HG03558 (cell line): ENCODE results near the gene ANK2.

ENCODE experiments used
- ATAC-seq: cut with Tn5 transposase; IDR thresholded peaks from one replicate; pipeline ENCODE4 v1.9.1; 2021; ENCODE audit warnings: moderate number of reproducible peaks; ENCODE audit not compliant: unreplicated experiment; ENCODE audit errors: extremely low read depth

Gene ANK2

GRCh38 chr4:113145147-113145518 is 95.7 kb downstream of the ANK2 start:
- ATAC-seq, result no peak

DNA sequence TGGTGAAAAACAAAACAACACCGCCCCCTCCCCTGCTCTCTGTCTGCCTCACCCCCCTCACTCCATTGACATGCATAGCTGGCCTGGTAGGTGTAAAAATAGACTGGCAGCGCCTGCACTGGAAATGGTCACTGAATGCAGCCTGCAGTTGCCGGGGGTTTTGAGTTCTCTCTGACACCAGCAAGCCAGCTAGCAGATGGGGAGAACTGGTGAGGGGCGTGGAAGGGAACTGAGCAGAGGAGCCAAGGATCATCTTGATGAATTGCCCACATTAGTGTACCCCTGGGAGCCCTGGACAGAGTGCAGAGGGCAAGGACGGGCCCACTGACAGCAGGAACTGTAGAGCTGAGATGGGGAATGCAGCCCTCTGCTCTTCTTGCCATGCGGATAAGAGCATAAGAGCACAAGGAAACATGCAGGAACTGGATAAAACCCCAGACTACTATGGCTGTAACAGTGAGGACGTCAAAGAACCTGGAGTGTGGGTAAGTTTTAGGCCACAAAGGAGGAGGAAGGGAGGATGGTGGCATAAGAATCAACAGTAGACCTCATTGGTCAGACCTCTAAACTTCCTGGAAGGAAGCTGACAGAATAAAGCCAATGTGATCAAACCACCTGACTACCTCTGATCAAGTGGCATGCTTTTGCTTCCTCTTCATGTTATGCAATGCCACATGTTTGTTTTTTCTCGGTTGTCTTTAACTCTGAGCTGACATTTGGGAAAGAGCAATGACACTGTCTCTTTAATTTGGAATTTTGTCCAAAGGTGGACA is 96.3 kb downstream of the ANK2 start:
- no peak for ATAC-seq

GRCh38 chr4:113146876-113147358 is 97.5 kb downstream of the ANK2 start:
- ATAC-seq, result peak; percentile 91

GRCh38 chr4:113147498-113148111 is 98.2 kb downstream of the ANK2 start:
- ATAC-seq, result no peak

DNA sequence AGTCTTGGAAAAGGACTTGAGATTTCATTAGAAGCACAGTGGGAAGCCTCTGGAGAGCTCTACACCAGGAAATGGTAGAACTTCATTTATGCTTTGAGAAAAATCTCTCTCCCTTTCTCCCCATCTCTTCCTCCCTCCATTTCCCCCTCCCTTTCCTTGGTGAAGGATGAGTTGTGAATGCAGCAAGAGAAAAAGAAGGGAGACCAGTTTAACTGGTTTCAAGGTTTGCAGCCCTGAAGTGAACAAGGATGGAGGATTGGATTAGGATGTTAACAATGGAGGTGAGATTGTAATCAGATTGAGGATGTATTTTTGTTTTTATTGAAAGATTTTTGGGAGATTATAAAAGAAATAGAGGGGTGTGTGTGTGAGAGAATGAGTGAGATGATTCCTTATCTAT is 99.5 kb downstream of the ANK2 start:
- ATAC-seq, result no peak

GRCh38 chr4:113153529-113154101 is 104.2 kb downstream of the ANK2 start:
- ATAC-seq, result no peak

DNA sequence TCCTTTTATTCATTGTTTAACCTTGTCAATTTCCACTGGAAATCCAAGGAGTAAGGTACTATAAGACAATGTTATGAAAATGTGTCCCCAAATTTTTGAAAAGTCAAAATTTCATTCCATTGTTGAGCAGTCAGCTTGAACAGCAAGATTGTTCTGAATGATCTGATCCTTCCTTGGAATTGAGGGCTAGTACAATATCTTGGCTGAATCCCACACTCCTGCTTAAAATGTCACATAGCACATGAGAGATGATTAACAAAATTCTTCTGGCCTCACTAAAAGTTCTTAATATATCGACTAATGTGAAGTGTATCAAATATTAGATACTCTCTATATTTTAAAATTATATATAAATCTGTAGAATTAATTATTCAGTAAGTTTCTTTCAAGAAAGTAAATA is 104.8 kb downstream of the ANK2 start:
- ATAC-seq, result no peak

GRCh38 chr4:113157086-113157857 is 107.8 kb downstream of the ANK2 start:
- ATAC-seq, result no peak

DNA sequence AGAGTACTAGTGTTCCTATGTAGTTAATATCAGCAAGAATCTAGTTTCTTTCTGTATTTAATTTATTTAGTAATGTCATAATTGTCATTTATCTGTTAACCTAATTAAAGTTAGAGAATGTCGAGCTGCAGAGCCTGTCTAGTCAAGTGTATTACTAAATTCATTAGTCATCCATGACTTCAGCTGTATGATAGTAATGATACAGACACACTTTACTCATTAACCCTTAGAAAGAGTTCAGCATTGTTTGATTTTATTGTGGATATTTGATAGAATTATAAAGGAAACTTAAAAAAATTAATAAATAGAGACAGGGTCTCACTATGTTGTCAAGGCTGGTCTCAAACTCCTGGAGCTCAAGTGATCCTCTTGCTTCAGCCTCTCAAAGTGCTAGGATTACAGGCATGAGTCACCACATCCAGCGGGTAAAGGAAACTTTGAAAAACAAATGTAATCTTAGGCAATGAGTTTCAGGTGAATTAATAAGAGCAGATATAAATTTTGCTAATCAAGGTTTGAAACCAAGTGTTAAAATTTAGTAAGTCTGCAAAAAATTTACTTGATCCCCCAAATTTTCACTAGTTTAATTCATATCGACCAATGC is 110.6 kb downstream of the ANK2 start:
- ATAC-seq, result no peak

- no peak for ATAC-seq
These were observed 111.1 kb downstream of the ANK2 start for GRCh38 chr4:113160548-113160947.

DNA sequence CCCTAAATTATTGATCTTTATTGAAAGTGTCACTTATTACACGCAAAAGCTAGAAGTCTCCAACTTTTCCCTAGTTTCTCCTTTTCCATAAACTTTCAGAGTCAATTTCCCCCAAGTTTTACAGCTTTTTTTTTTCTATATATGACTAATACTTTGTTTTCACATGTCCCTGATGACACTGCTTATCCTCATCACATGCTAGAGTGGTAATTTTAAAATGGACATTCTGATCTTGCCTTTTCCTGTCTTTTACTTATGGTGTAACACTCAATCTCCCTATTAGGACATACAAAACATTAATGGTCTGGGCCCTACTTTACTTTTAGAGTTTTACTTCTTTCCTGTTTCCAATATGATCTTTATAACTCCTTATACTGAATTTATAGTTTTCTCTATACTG is 112.6 kb downstream of the ANK2 start:
- ATAC-seq, result no peak

- ATAC-seq, result no peak
These were observed 119.9 kb downstream of the ANK2 start for GRCh38 chr4:113169368-113169767.

DNA sequence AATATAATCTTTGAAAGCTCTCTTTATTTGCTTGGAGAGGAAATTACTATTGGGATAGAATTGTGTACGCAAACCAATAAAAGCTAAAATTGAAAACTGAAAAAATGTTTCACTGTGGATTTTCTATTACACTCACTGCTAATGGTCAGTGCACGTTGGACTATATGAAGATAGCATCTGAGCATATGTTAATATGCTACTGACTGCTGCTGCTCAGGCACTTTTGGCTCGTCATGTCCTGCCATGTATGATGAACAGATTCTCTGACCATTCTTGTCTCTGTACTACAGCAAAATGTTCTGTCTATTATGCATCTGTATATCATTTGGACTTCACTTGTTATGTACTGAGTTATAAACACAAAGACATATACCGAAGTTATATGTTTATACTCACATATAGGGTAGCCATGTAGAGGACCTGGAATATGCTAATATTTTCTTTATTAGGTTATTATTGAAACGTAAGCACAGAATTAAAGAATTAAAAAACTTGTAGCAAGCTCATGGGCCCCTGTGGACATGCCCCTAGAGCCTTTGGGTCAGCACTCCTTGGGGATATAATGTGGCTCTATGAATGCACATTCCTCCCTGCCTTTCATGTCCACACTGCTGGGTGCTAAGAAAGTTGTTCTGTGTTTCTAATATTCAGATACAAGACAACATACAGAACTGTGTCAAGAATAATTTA is 120.8 kb downstream of the ANK2 start:
- ATAC-seq, result no peak

DNA sequence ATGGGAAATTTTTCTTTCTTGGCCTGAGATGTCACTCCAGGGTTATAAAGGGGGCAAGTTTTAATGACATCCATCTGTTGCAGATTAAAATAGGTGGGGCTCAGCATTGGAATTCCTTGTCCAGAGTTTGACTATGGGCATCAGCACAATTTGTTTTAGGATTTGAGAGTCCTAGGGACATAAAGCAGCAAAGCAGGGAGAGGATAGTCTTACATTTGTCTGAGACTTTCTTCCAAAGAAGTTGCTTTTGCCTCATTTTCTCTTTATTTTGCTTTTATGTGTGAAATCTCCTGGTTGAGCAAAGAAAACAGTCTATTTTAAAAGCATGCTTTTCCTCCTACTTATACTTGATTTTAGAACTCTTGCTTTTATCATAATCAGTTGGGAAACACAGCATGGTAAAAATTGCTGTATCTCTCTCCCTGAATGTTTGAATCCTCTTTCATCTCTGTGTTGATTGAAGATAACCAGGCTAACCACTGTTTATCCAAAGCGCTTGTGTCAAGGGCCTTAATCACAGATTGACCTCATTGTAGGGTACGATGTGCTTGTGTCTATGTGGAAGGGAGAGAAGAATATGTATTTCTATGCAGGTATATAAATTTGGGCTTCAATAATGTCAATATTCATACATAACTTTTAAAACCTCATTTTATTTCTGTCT is 121.5 kb downstream of the ANK2 start:
- no peak for ATAC-seq

- ATAC-seq, result no peak
These were observed 123.8 kb downstream of the ANK2 start for GRCh38 chr4:113173126-113173792.

- ATAC-seq, result no peak
These were observed 124.4 kb downstream of the ANK2 start for GRCh38 chr4:113173793-113174264.

- no peak for ATAC-seq
These were observed 129.6 kb downstream of the ANK2 start for GRCh38 chr4:113179091-113179490.

GRCh38 chr4:113179996-113180395 is 130.5 kb downstream of the ANK2 start:
- ATAC-seq, result no peak
